ENCODE data around the gene TAOK3. TPM values are rescaled to one million over a fixed set of nuclear protein-coding genes. Genes with fewer than 3 reads are reported as not detected.

The TAOK3 gene
- total RNA-seq, 1 donor from 2014 or later: 1.1 TPM

GRCh38 chr12:118304093-118304492 lies 68.6 kb downstream of the TAOK3 start:
- H3K27ac ChIP-seq: no peak overlapping the region
- H4K20me1 ChIP-seq (ENCODE audit: low read depth): no peaks in the 10 kb centered on the region
- no peak overlapping the region for H2AFZ ChIP-seq (replicated peaks)
- DNase-seq (ENCODE audit: low spot score): no peak
- no peaks in the 10 kb centered on the region for H3K27me3 Mint-ChIP-seq (ENCODE audit: insufficient read depth, low read depth)
- H3K4me2 ChIP-seq: no peak overlapping the region
- no peaks in the 10 kb centered on the region for H3K9me3 Mint-ChIP-seq
- no peak overlapping the region for H3K9ac ChIP-seq
- H3K4me1 ChIP-seq: no peaks in the 10 kb centered on the region
- no peaks in the 10 kb centered on the region for H3K9me3 ChIP-seq (ENCODE audit: low read depth)
- H3K36me3 Mint-ChIP-seq: no peaks in the 10 kb centered on the region
- H3F3A ChIP-seq (ENCODE audit: low read depth): no peaks in the 10 kb centered on the region
- H3K4me3 ChIP-seq: no peak overlapping the region
- no peak overlapping the region for H3K4me3 Mint-ChIP-seq
- no peaks in the 10 kb centered on the region for H3K27me3 ChIP-seq
- no peak overlapping the region for H3K27ac Mint-ChIP-seq
- TF ChIP-seq EZH2 (IDR thresholded peaks at IDR 0.05) (no peak), EZH2phosphoT487 (IDR thresholded peaks at IDR 0.05) (no peak), CTCF (IDR thresholded peaks at IDR 0.05) (no peak)
- H3K36me3 ChIP-seq: no peaks in the 10 kb centered on the region
- H3K4me1 Mint-ChIP-seq: peaks cover 7% of the 10 kb centered on the region
- H3K79me2 ChIP-seq (ENCODE audit: low read depth): no peaks in the 10 kb centered on the region

- no peaks in the 10 kb centered on the region for H3K27me3 Mint-ChIP-seq (ENCODE audit: insufficient read depth, low read depth)
- H3K4me3 ChIP-seq: no peak overlapping the region
- no peaks in the 10 kb centered on the region for H3K9me3 ChIP-seq (ENCODE audit: low read depth)
- H2AFZ ChIP-seq (replicated peaks): no peak overlapping the region
- H4K20me1 ChIP-seq (ENCODE audit: low read depth): no peaks in the 10 kb centered on the region
- H3K36me3 Mint-ChIP-seq: no peaks in the 10 kb centered on the region
- H3K9ac ChIP-seq: no peak overlapping the region
- no peak overlapping the region for H3K27ac ChIP-seq
- no peak overlapping the region for H3K4me3 Mint-ChIP-seq
- no peaks in the 10 kb centered on the region for H3K79me2 ChIP-seq (ENCODE audit: low read depth)
- H3K4me1 ChIP-seq: no peaks in the 10 kb centered on the region
- peaks cover 7% of the 10 kb centered on the region for H3K4me1 Mint-ChIP-seq
- no peaks in the 10 kb centered on the region for H3K36me3 ChIP-seq
- H3F3A ChIP-seq (ENCODE audit: low read depth): no peaks in the 10 kb centered on the region
- TF ChIP-seq EZH2 (IDR thresholded peaks at IDR 0.05) (no peak), CTCF (IDR thresholded peaks at IDR 0.05) (no peak), EZH2phosphoT487 (IDR thresholded peaks at IDR 0.05) (no peak)
- no peak overlapping the region for H3K27ac Mint-ChIP-seq
- no peaks in the 10 kb centered on the region for H3K27me3 ChIP-seq
- no peak overlapping the region for H3K4me2 ChIP-seq
- no peak for DNase-seq (ENCODE audit: low spot score)
- no peaks in the 10 kb centered on the region for H3K9me3 Mint-ChIP-seq
Observed at GRCh38 chr12:118302053-118302452, 70.7 kb downstream of the TAOK3 start.

- H3K9me3 Mint-ChIP-seq: no peaks in the 10 kb centered on the region
- Histone ChIP-seq H3K9me3 (ENCODE audit: low read depth) (no peaks in the 10 kb centered on the region), H4K20me1 (ENCODE audit: low read depth) (no peaks in the 10 kb centered on the region)
Observed at GRCh38 chr12:118299791-118300460, 72.8 kb downstream of the TAOK3 start.

More at GRCh38 chr12:118299791-118300460, 72.8 kb downstream of the TAOK3 start:
- Mint-ChIP-seq H3K36me3 (no peaks in the 10 kb centered on the region), H3K4me1 (peaks cover 7% of the 10 kb centered on the region), H3K27me3 (ENCODE audit: insufficient read depth, low read depth) (no peaks in the 10 kb centered on the region), H3K4me3 (no peak overlapping the region), H3K27ac (no peak overlapping the region)
- Histone ChIP-seq H3K4me1 (no peaks in the 10 kb centered on the region), H3K4me3 (no peak overlapping the region), H3K4me2 (no peak overlapping the region), H3K79me2 (ENCODE audit: low read depth) (no peaks in the 10 kb centered on the region), H3K27me3 (no peaks in the 10 kb centered on the region), H3K9ac (no peak overlapping the region), H2AFZ (replicated peaks) (no peak overlapping the region), H3K27ac (no peak overlapping the region), H3K36me3 (no peaks in the 10 kb centered on the region), H3F3A (ENCODE audit: low read depth) (no peaks in the 10 kb centered on the region)
- TF ChIP-seq EZH2 (IDR thresholded peaks at IDR 0.05): no peak
- TF ChIP-seq EZH2phosphoT487 (IDR thresholded peaks at IDR 0.05): no peak
- no peak for TF ChIP-seq CTCF (IDR thresholded peaks at IDR 0.05)
- no peak for DNase-seq (ENCODE audit: low spot score)
